ENCODE data around the gene FAM107B. TPM values are rescaled to one million over a fixed set of nuclear protein-coding genes. Genes with fewer than 3 reads are reported as not detected.
A peak's percentile ranks its signal among the peaks of the same experiment; 100 is the strongest.

Gene FAM107B
- total and polyA plus RNA-seq, 12 donors, result 2.6 to 18.5 (median 6.2) TPM

DNA sequence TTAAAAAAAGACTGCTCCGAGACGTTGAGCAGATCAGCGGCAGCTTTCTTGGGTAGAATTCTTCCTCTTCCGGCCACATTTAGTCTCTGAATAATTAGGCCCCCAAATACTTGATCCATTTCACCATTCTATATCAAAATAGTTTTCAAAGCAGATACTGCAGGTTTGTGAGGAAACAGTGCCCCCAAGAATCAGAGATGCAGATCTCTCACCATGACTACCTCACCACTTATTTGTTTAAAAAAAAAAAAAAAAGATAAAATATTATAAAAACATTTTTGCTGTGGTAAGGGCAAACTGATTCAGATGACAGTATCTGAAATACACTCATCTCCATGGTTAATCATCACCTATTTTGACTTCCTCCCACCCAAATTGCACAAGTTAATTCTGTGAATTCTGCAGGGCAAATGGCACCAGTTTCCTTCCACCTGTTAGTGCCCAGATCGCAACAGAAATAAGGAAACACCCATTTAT is 210.4 kb downstream of the FAM107B start:
- H3K36me3 ChIP-seq, result peaks cover 0 to 17% (median 0%) of the 10 kb centered on the region in 9 donors
- TF ChIP-seq, protein P1, sequence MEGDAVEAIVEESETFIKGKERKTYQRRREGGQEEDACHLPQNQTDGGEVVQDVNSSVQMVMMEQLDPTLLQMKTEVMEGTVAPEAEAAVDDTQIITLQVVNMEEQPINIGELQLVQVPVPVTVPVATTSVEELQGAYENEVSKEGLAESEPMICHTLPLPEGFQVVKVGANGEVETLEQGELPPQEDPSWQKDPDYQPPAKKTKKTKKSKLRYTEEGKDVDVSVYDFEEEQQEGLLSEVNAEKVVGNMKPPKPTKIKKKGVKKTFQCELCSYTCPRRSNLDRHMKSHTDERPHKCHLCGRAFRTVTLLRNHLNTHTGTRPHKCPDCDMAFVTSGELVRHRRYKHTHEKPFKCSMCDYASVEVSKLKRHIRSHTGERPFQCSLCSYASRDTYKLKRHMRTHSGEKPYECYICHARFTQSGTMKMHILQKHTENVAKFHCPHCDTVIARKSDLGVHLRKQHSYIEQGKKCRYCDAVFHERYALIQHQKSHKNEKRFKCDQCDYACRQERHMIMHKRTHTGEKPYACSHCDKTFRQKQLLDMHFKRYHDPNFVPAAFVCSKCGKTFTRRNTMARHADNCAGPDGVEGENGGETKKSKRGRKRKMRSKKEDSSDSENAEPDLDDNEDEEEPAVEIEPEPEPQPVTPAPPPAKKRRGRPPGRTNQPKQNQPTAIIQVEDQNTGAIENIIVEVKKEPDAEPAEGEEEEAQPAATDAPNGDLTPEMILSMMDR (IDR thresholded peaks at IDR 0.05), result no peak

DNA sequence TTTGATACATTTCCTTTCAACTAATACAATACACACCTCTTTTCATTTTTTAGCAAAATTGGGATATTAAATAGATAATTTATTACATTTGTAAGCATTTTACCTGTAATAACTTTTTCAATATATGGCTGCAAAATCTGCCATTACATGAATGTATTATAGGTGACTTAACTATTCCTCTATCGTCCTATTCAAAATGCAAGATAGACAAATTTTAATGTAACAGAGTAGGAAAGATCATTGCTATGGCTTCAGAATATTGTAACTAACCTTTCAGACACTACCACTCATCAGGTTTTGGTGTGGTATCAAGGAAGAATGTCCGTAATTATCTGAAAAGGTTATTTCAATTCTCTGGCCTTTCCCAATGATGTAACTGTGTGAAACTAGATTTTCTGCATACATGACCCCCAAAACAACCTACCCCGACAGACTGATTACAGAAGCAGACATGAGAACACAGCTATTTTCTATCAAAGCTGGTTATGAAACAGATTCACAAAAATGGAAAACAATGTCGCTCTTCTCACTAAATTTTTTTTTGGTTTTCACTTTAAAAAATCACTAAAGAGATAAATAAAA is 211.2 kb downstream of the FAM107B start:
- WGBS, 2 donors, result 93 to 94% methylated on average over 4 of the region's 4 CpGs
- Histone ChIP-seq H3K4me3 (no peak overlapping the region), H3K4me1 (peaks cover 0 to 72% (median 4%) of the 10 kb centered on the region in 9 donors), H3K27me3 (no peaks in the 10 kb centered on the region), H3K9me3 (peaks cover 0 to 9% (median 0%) of the 10 kb centered on the region in 11 donors), H3K27ac (peak overlapping the region in 1 of 10 donors; percentile 70), H3K36me3 (peaks cover 0 to 17% (median 0%) of the 10 kb centered on the region in 9 donors)
- intact Hi-C loops (cut with DNase I), result no loop called here
- ATAC-seq (no peak), DNase-seq (no peak)
- TF ChIP-seq, protein P1 (IDR thresholded peaks at IDR 0.05), result no peak

More for the DNA sequence above, 210.4 kb downstream of the FAM107B start:
- 77 to 83% methylated on average over 5 of the region's 5 CpGs for WGBS, 2 donors
- Histone ChIP-seq H3K9me3 (peaks cover 0 to 9% (median 0%) of the 10 kb centered on the region in 11 donors), H3K4me3 (no peak overlapping the region), H3K27me3 (no peaks in the 10 kb centered on the region), H3K4me1 (peaks cover 0 to 68% (median 4%) of the 10 kb centered on the region in 9 donors), H3K27ac (peak overlapping the region in 1 of 10 donors; percentile 70)
- DNase-seq (no peak), ATAC-seq (no peak)
- intact Hi-C loops (cut with DNase I), result no loop called here

DNA sequence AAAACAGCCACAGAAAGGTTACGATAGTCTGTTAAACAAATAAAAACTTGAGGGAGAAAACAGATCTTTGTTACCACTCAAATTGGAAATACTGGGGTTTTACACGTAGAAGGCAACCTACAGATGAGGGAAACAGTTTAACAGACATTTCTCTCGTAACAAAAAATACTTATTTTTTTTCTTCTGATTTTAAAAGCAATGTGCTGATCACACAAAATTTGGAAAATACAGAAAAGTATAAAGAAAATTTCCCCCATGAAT is 211.7 kb downstream of the FAM107B start:
- TF ChIP-seq, protein P1 (IDR thresholded peaks at IDR 0.05), result no peak
- intact Hi-C loops (cut with DNase I), result no loop called here
- WGBS, 2 donors, result 93 to 95% methylated on average over 3 of the region's 3 CpGs
- peaks cover 0 to 15% (median 0%) of the 10 kb centered on the region in 9 donors for H3K36me3 ChIP-seq
- peak overlapping the region in 1 of 10 donors; percentile 70 for H3K27ac ChIP-seq
- H3K27me3 ChIP-seq, result no peaks in the 10 kb centered on the region
- peaks cover 0 to 77% (median 4%) of the 10 kb centered on the region in 9 donors for H3K4me1 ChIP-seq
- no peak overlapping the region for H3K4me3 ChIP-seq
- ATAC-seq, result no peak
- peaks cover 0 to 9% (median 0%) of the 10 kb centered on the region in 11 donors for H3K9me3 ChIP-seq
- no peak for DNase-seq

DNA sequence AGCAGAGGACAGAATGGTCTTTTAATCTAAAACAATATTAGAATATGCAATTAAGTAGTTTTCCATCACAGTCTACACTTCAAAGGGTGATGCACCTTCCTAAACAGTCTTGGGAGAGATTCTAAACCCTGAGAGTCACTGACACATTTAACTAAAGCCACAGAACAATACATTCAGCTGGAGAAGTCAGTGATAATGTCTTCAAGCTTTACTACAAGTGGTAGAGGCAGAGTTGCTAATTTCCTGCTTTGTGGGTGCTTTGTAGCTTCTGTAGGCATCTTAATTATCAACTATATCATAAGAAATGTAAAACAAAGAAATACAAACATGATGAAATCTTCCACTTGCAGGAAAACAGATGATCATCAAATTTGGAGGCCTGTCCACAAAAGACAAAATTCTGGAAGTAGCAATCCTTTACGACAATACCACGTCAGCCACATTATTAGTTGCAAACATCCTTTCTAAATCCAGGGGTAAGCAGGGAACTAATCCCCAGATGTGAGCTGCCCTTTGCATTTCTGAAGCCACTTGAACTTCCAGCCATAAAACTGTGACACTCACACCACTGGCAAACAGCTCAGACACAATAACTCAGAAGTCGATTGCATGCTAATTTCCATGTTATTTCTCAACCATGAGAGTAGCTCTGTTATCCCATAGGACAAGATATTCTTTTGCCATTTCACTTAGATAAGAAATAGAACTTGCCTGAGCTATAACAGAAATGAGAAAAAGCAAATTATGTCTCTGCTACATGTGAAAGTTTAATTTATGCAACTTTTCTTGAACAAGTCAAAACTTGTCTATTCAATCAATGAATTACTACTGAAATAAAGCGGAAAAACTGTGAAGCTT is 212.2 kb downstream of the FAM107B start:
- ATAC-seq (no peak), DNase-seq (no peak)
- Histone ChIP-seq H3K4me1 (peaks cover 0 to 78% (median 4%) of the 10 kb centered on the region in 9 donors), H3K27ac (peak overlapping the region in 1 of 10 donors; percentile 70), H3K4me3 (no peak overlapping the region), H3K9me3 (peaks cover 0 to 9% (median 0%) of the 10 kb centered on the region in 11 donors), H3K27me3 (no peaks in the 10 kb centered on the region), H3K36me3 (peaks cover 0 to 10% (median 0%) of the 10 kb centered on the region in 9 donors)
- 87% methylated on average over 4 of the region's 4 CpGs for WGBS, 2 donors
- TF ChIP-seq, protein P1 (IDR thresholded peaks at IDR 0.05), result no peak
- intact Hi-C loops (cut with DNase I), result no loop called here
